K562 (cell line): Measurements from ENCODE around the gene REG3A. TPM values are rescaled to one million over a fixed set of nuclear protein-coding genes. Genes with fewer than 3 reads are reported as not detected.

Experiments used
- ATAC-seq: fragments of 200-7000 bp; cut with Tn5 transposase; 3 replicates; pipeline ENCODE4 v1.9.1; 2020; ENCODE audit warnings: moderate library complexity
- BruUV-seq: library from RNA; stranded (reverse); fragments of 400-500 nt; replicated peaks from 2 replicates; lab custom pipeline; 2021; lab: Mats Ljungman, UMichigan
- CTCF ChIA-PET: fragments of 300-600 bp; formaldehyde crosslinking; extraction: SDS; loops from one replicate; lab custom pipeline; 2021; ENCODE audit warnings: low intra/inter-chr PET ratio; lab: Yijun Ruan, JAX
- POLR2A ChIA-PET: fragments of 300-600, 350-650 bp; sonication (Branson Sonifier 250); formaldehyde crosslinking; extraction: SDS; loops from one replicate; lab custom pipeline; 2021; ENCODE audit warnings: antibody characterized with exemption, inconsistent platforms; lab: Yijun Ruan, JAX
- DNase-seq, 4 experiments: peaks; one replicate each; pipeline versions ENCODE4 v3.0.0 to v3.0.0-alpha.2; 2011 to 2018; ENCODE audit warnings: low spot score in 3 of 4, mixed read lengths in 3 of 4; ENCODE audit errors: extremely low read depth in 1 of 4
- FAIRE-seq: peaks from 2 replicates; lab custom pipeline; 2011; peaks lifted over from hg19 to GRCh38; lab: Jason Lieb, UNC
- H2AFZ ChIP-seq: 2 replicates; pipeline ENCODE4 v1.6.0; 2011; ENCODE audit warnings: low read depth, low read length, control low read depth, inconsistent platforms
- H3K27ac ChIP-seq: fragments of 200-600 bp; 3 replicates; pipeline ENCODE4 v1.8.0; 2011; ENCODE audit warnings: low read depth, mild to moderate bottlenecking, control low read depth, inconsistent platforms, low read length, moderate library complexity, mixed read lengths; ENCODE audit errors: extremely low read depth
- H3K27me3 ChIP-seq, 2 experiments: fragments of 300-600 bp in 1 of 2; 2 replicates in 1 of 2; 3 replicates in 1 of 2; pipeline versions ENCODE4 v1.6.0 to v1.8.0; 2011; ENCODE audit warnings: inconsistent platforms in 2 of 2, low read length in 2 of 2, mild to moderate bottlenecking in 1 of 2, mixed read lengths in 1 of 2, moderate library complexity in 1 of 2; ENCODE audit not compliant: control insufficient read depth in 2 of 2, insufficient read depth in 2 of 2
- H3K36me3 ChIP-seq: fragments of 300-600 bp; 3 replicates; pipeline ENCODE4 v1.8.0; 2011; ENCODE audit warnings: mild to moderate bottlenecking, low read length, inconsistent platforms; ENCODE audit not compliant: control insufficient read depth, insufficient read depth
- H3K4me1 ChIP-seq, 2 experiments: fragments of 200-600 bp in 1 of 2; replicated peaks in 1 of 2; 2 replicates in 1 of 2; 3 replicates in 1 of 2; pipeline versions ENCODE4 v1.5.1 to v1.8.0; 2011; ENCODE audit warnings: inconsistent platforms in 2 of 2, low read length in 2 of 2, mild to moderate bottlenecking in 1 of 2, mixed read lengths in 1 of 2, moderate library complexity in 1 of 2; ENCODE audit not compliant: control insufficient read depth in 2 of 2, insufficient read depth in 2 of 2
- H3K4me2 ChIP-seq: 2 replicates; pipeline ENCODE4 v1.6.1; 2011; ENCODE audit warnings: low read length, control low read depth, inconsistent platforms, mixed read lengths; ENCODE audit not compliant: insufficient read depth
- H3K4me3 ChIP-seq: fragments of 200-600 bp; sonication (generic), shearing (Covaris generic); 2 replicates; pipeline ENCODE4 v1.5.1; 2016; ENCODE audit warnings: control low read depth, inconsistent platforms
- H3K79me2 ChIP-seq: fragments of 200-600 bp; 3 replicates; pipeline ENCODE4 v1.8.0; 2011; ENCODE audit warnings: low read length, inconsistent platforms; ENCODE audit not compliant: control insufficient read depth, insufficient read depth
- H3K9ac ChIP-seq, 2 experiments: 2 replicates each; pipeline versions ENCODE4 v1.6.0 to v1.6.1; 2011; ENCODE audit warnings: low read depth in 2 of 2, low read length in 2 of 2, control low read depth in 1 of 2, inconsistent platforms in 1 of 2, mild to moderate bottlenecking in 1 of 2, mixed read lengths in 1 of 2; ENCODE audit not compliant: insufficient read depth in 1 of 2
- H3K9me1 ChIP-seq: one replicate; pipeline ENCODE4 v1.6.0; 2011; ENCODE audit warnings: inconsistent platforms, mild to moderate bottlenecking, low read length, moderate library complexity; ENCODE audit not compliant: control insufficient read depth, insufficient read depth
- H3K9me3 ChIP-seq: replicated peaks from 2 replicates; pipeline ENCODE4 v1.5.1; 2011; ENCODE audit warnings: low read depth, low read length, inconsistent platforms; ENCODE audit not compliant: control insufficient read depth, insufficient read depth
- H4K20me1 ChIP-seq: replicated peaks from 2 replicates; pipeline ENCODE4 v1.6.1; 2011; ENCODE audit warnings: low read length, inconsistent platforms, mixed read lengths; ENCODE audit not compliant: control insufficient read depth, insufficient read depth
- ARNT ChIP-seq, 2 experiments: fragments of 450-650 bp; IDR thresholded peaks; 2 replicates each; pipeline ENCODE4 v1.6.1; 2016; ENCODE audit warnings: mild to moderate bottlenecking in 1 of 2
- BDP1 ChIP-seq: IDR thresholded peaks from 3 replicates; pipeline ENCODE4 v1.6.1; 2011; ENCODE audit not compliant: insufficient read length, insufficient read depth
- DPF2 ChIP-seq: fragments of 450-650 bp; IDR thresholded peaks from 2 replicates; pipeline ENCODE4 v1.6.1; 2016
- EGR1 ChIP-seq: fragments of 450-650 bp; conservative IDR thresholded peaks from 2 replicates; pipeline ENCODE4 v1.6.1; 2017; ENCODE audit warnings: mild to moderate bottlenecking
- ETV5 ChIP-seq: sonication (generic); formaldehyde crosslinking; IDR thresholded peaks from 2 replicates; pipeline ENCODE4 v1.4.0; 2020; ENCODE audit warnings: low read depth, mild to moderate bottlenecking, missing genetic modification reagents
- GATA2 ChIP-seq: sonication (generic); formaldehyde crosslinking; IDR thresholded peaks from 2 replicates; pipeline ENCODE4 v1.4.0; 2020; ENCODE audit warnings: mild to moderate bottlenecking, missing genetic modification reagents
- HMG20A ChIP-seq: fragments of 450-650 bp; formaldehyde crosslinking; conservative IDR thresholded peaks from 2 replicates; pipeline ENCODE4 v1.4.0; 2020; ENCODE audit warnings: mild to moderate bottlenecking, mixed read lengths
- MCM2 ChIP-seq: fragments of 450-650 bp; IDR thresholded peaks from 2 replicates; pipeline ENCODE4 v1.6.1; 2017; ENCODE audit warnings: low read depth, mild to moderate bottlenecking
- MEF2D ChIP-seq: conservative IDR thresholded peaks from 2 replicates; pipeline ENCODE4 v1.6.1; 2016; ENCODE audit warnings: low read depth, missing genetic modification characterization, missing compliant biosample characterization
- NONO ChIP-seq, 2 experiments: fragments of 200-400 bp in 1 of 2; fragments of 450-650 bp in 1 of 2; formaldehyde crosslinking in 1 of 2; IDR thresholded peaks; 2 replicates each; pipeline ENCODE4 v1.6.1; 2017; ENCODE audit warnings: low read depth in 2 of 2, mild to moderate bottlenecking in 2 of 2, moderate library complexity in 2 of 2, low read length in 1 of 2
- PHB ChIP-seq: fragments of 250-450 bp; sonication (Bioruptor Pico); IDR thresholded peaks from 2 replicates; pipeline ENCODE4 v1.5.0; 2021
- POLR3G ChIP-seq: IDR thresholded peaks from 2 replicates; pipeline ENCODE4 v1.6.1; 2011; ENCODE audit not compliant: insufficient read length, insufficient replicate concordance; ENCODE audit errors: extremely low read depth
- POU5F1 ChIP-seq: fragments of 150-350 bp; IDR thresholded peaks from 2 replicates; pipeline ENCODE4 v1.6.1; 2014; ENCODE audit warnings: borderline replicate concordance, low read length, low read depth, mild to moderate bottlenecking; ENCODE audit not compliant: partially characterized antibody
- RNF2 ChIP-seq: sonication (generic); IDR thresholded peaks from 2 replicates; pipeline ENCODE4 v1.6.1; 2016
- TEAD2 ChIP-seq: fragments of 450-650 bp; IDR thresholded peaks from 2 replicates; pipeline ENCODE4 v1.6.1; 2016; ENCODE audit warnings: missing genetic modification characterization, control low read depth, missing compliant biosample characterization
- ZNF507 ChIP-seq: conservative IDR thresholded peaks from 2 replicates; pipeline ENCODE4 v1.6.1; 2017; ENCODE audit warnings: missing genetic modification characterization, missing compliant biosample characterization
- ZNF785 ChIP-seq: fragments of 250-450 bp; sonication (Bioruptor Pico); IDR thresholded peaks from 2 replicates; pipeline ENCODE4 v1.4.0; 2020; ENCODE audit warnings: mild to moderate bottlenecking
- ZNF830 ChIP-seq: fragments of 250-450 bp; sonication (Bioruptor Pico); IDR thresholded peaks from 2 replicates; pipeline ENCODE4 v1.5.0; 2021; ENCODE audit warnings: mild to moderate bottlenecking
- in situ Hi-C: fragments of 300-500 bp; cut with MboI; formaldehyde crosslinking; loops from 4 replicates; pipeline ENCODE4 v1.15.0; 2018; ENCODE audit warnings: inconsistent platforms, mixed read lengths
- intact Hi-C: fragments of 100-400 bp; cut with micrococcal nuclease; formaldehyde crosslinking; loops from 2 replicates; pipeline ENCODE4 v1.14.2; 2022
- polyA plus RNA-seq, 8 experiments: library from polyadenylated mRNA; depleted of rRNA in 4 of 8; stranded (reverse) in 5 of 8; unstranded in 3 of 8; fragments of >200 nt; fragmentation: Nextera tagmentation in 2 of 8; fragmentation: Illumina TruSeq in 1 of 8; extraction: Ambion mirVana in 2 of 8; extraction: Trizol in 1 of 8; gene quantifications; 2 replicates each; pipeline versions ENCODE4 v1.2.1 to v1.2.3, GENCODE V29; 2011 to 2014; ENCODE audit warnings: inconsistent platforms in 1 of 8, missing spikeins in 1 of 8
- total RNA-seq, 7 experiments: library from RNA; depleted of rRNA in 6 of 7; stranded (reverse); fragments of >200 nt in 6 of 7; fragmentation: Illumina TruSeq in 2 of 7; extraction: Trizol in 2 of 7; gene quantifications; 2 replicates each; pipeline versions ENCODE4 v1.2.1 to v1.2.3, GENCODE V29; 2011 to 2021; ENCODE audit warnings: low replicate concordance in 1 of 7
- TF ChIP-seq, protein P1 (sequence below), 2 experiments: fragments of 450-650 bp; conservative IDR thresholded peaks; 2 replicates each; pipeline ENCODE4 v1.6.1; 2017; ENCODE audit warnings: mild to moderate bottlenecking in 2 of 2, moderate library complexity in 2 of 2

The REG3A gene
- total and polyA plus RNA-seq, 9 of the 15 experiments (the other 6 are each of a cell fraction or from before 2014, with no cell fraction given): not detected

DNA sequence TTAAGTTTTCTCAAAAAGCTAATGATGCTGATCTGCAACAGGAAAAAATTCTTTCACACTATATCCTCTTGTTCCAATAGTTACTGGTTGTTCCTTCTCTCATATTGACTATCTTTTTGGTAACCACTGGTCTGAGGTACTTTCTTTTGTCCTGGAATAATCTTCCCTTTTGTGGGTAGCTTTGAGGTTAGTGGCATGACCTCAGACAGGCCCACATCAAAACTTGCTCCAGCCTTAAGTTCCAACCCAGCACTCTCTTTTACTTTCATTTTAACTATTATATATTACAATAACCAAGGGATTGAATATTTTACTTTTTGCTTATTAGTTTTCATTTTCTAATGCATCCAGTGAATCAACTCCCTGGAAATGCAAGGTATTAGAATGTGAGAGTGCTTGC, 29.7 kb downstream of the REG3A start:
- no peak for FAIRE-seq
- Histone ChIP-seq H3K4me3 (no peak overlapping the region), H3K9me1 (no peaks in the 10 kb centered on the region), H3K27ac (no peak overlapping the region), H3K36me3 (no peaks in the 10 kb centered on the region), H4K20me1 (no peaks in the 10 kb centered on the region), H3K27me3 (no peaks in the 10 kb centered on the region), H3K9ac (no peak overlapping the region), H2AFZ (no peak overlapping the region), H3K79me2 (no peaks in the 10 kb centered on the region), H3K4me2 (no peak overlapping the region), H3K4me1 (no peaks in the 10 kb centered on the region), H3K9me3 (no peaks in the 10 kb centered on the region)
- no peak for ATAC-seq
- no peak for DNase-seq
- intact Hi-C loops (no loop called here), in situ Hi-C loops (no loop called here)
- BruUV-seq: no TSS peak
- TF ChIP-seq RNF2 (no peak), MEF2D (no peak), PHB (CRISPR knock-in tag) (no peak), MCM2 (no peak), ZNF785 (CRISPR knock-in tag) (no peak), ZNF507 (tag) (no peak), ETV5 (CRISPR knock-in tag) (no peak), DPF2 (no peak), BDP1 (no peak), EGR1 (no peak), POU5F1 (no peak), ARNT (IDR thresholded peaks at IDR 0.05) (no peak), POLR3G (no peak), GATA2 (CRISPR knock-in tag) (no peak), TEAD2 (tag) (no peak), ZNF830 (CRISPR knock-in tag) (no peak), HMG20A (CRISPR knock-in tag) (no peak), NONO (IDR thresholded peaks at IDR 0.05; ENCODE audit: low read depth in 2 of 2, low read length in 1 of 2) (no peak)
- TF ChIP-seq, protein P1, sequence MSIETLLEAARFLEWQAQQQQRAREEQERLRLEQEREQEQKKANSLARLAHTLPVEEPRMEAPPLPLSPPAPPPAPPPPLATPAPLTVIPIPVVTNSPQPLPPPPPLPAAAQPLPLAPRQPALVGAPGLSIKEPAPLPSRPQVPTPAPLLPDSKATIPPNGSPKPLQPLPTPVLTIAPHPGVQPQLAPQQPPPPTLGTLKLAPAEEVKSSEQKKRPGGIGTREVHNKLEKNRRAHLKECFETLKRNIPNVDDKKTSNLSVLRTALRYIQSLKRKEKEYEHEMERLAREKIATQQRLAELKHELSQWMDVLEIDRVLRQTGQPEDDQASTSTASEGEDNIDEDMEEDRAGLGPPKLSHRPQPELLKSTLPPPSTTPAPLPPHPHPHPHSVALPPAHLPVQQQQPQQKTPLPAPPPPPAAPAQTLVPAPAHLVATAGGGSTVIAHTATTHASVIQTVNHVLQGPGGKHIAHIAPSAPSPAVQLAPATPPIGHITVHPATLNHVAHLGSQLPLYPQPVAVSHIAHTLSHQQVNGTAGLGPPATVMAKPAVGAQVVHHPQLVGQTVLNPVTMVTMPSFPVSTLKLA (conservative IDR thresholded peaks at IDR 0.05): no peak
- POLR2A ChIA-PET: no interaction called here
- CTCF ChIA-PET: no interaction called here
